H1 (cell line): Measurements from ENCODE around the gene NHEJ1. TPM values are rescaled to one million over a fixed set of nuclear protein-coding genes. Genes with fewer than 3 reads are reported as not detected.

Experiments
- CTCF ChIA-PET: fragments of 300-600 bp; sonication (Branson Sonifier 250); formaldehyde crosslinking; loops from one replicate; lab custom pipeline; 2021; ENCODE audit not compliant: partially characterized antibody; lab: Charles Lee
- POLR2A ChIA-PET: fragments of 300-600 bp; sonication (Branson Sonifier 250); formaldehyde crosslinking; loops from one replicate; lab custom pipeline; 2021; ENCODE audit warnings: inconsistent platforms; ENCODE audit not compliant: partially characterized antibody; lab: Charles Lee
- DNase-seq, 2 experiments: peaks; one replicate each; pipeline versions ENCODE4 v3.0.0 to v3.0.0-alpha.2; 2010 to 2022; ENCODE audit warnings: low spot score in 2 of 2, low read depth in 1 of 2, mixed read lengths in 1 of 2
- FAIRE-seq: peaks from 2 replicates; lab custom pipeline; 2011; peaks lifted over from hg19 to GRCh38; lab: Jason Lieb, UNC
- H2AFZ ChIP-seq: 2 replicates; pipeline ENCODE4 v1.8.1; 2012; ENCODE audit warnings: low read length, inconsistent platforms
- H2AK5ac ChIP-seq: 2 replicates; pipeline ENCODE4 v1.6.1; 2013; ENCODE audit warnings: low read depth, low read length
- H2BK120ac ChIP-seq: replicated peaks from 2 replicates; pipeline ENCODE3; 2013; ENCODE audit warnings: low read depth, low read length, inconsistent platforms
- H2BK12ac ChIP-seq: 2 replicates; pipeline ENCODE4 v1.6.1; 2013; ENCODE audit warnings: low read depth, low read length
- H2BK15ac ChIP-seq: 2 replicates; pipeline ENCODE4 v1.6.1; 2013; ENCODE audit warnings: low read length
- H2BK20ac ChIP-seq: 2 replicates; pipeline ENCODE4 v1.6.1; 2013; ENCODE audit warnings: low read length
- H2BK5ac ChIP-seq: 2 replicates; pipeline ENCODE4 v1.6.1; 2013; ENCODE audit warnings: low read depth, low read length
- H3K14ac ChIP-seq: 2 replicates; pipeline ENCODE4 v1.6.1; 2013; ENCODE audit warnings: inconsistent platforms; ENCODE audit not compliant: insufficient read length
- H3K18ac ChIP-seq: 2 replicates; pipeline ENCODE4 v1.6.1; 2013; ENCODE audit warnings: low read length; ENCODE audit errors: extremely low read depth
- H3K23ac ChIP-seq: 2 replicates; pipeline ENCODE4 v1.6.1; 2013; ENCODE audit warnings: inconsistent platforms; ENCODE audit not compliant: insufficient read length
- H3K23me2 ChIP-seq: 2 replicates; pipeline ENCODE4 v1.6.1; 2013; ENCODE audit warnings: low read depth, low read length
- H3K27ac ChIP-seq: 2 replicates; pipeline ENCODE4 v1.6.1; 2011; ENCODE audit warnings: low read depth, low read length, inconsistent platforms
- H3K27me3 ChIP-seq, 4 experiments: replicated peaks in 1 of 4; 1 replicate in 1 of 4; 2 replicates in 3 of 4; pipeline versions ENCODE4 v1.6.1 to v1.8.1; 2011 to 2013; ENCODE audit warnings: low read length in 3 of 4, mild to moderate bottlenecking in 3 of 4, inconsistent platforms in 2 of 4, mixed read lengths in 2 of 4, moderate library complexity in 1 of 4; ENCODE audit not compliant: control insufficient read depth in 3 of 4, insufficient read depth in 3 of 4; ENCODE audit errors: extremely low read depth in 1 of 4
- H3K36me3 ChIP-seq, 4 experiments: 2 replicates each; pipeline versions ENCODE4 v1.6.1 to v1.8.1; 2011 to 2013; ENCODE audit warnings: mild to moderate bottlenecking in 4 of 4, low read length in 3 of 4, moderate library complexity in 2 of 4, control low read depth in 1 of 4, inconsistent platforms in 1 of 4; ENCODE audit not compliant: insufficient read depth in 4 of 4, control insufficient read depth in 2 of 4
- H3K4ac ChIP-seq: replicated peaks from 2 replicates; pipeline ENCODE3; 2013; ENCODE audit warnings: low read length, low read depth, mixed read lengths, inconsistent platforms; ENCODE audit not compliant: insufficient read length
- H3K4me1 ChIP-seq, 4 experiments: replicated peaks in 1 of 4; 1 replicate in 1 of 4; 2 replicates in 3 of 4; pipeline versions ENCODE4 v1.6.1 to v1.8.1; 2011 to 2013; ENCODE audit warnings: low read length in 3 of 4, inconsistent platforms in 2 of 4, mixed read lengths in 1 of 4; ENCODE audit not compliant: insufficient read depth in 4 of 4, control insufficient read depth in 3 of 4
- H3K4me2 ChIP-seq, 2 experiments: 2 replicates each; pipeline versions ENCODE4 v1.6.1 to v1.8.1; 2011 to 2013; ENCODE audit warnings: low read depth in 2 of 2, low read length in 2 of 2, control low read depth in 1 of 2, inconsistent platforms in 1 of 2, mild to moderate bottlenecking in 1 of 2; ENCODE audit not compliant: insufficient read depth in 1 of 2
- H3K4me3 ChIP-seq, 4 experiments: fragments of 200-600, 300-600 bp in 1 of 4; sonication (generic), shearing (Covaris generic), sonication (Bioruptor Twin) in 1 of 4; 2 replicates each; pipeline versions ENCODE4 v1.5.1 to v1.8.1; 2011 to 2016; ENCODE audit warnings: low read length in 4 of 4, low read depth in 3 of 4, control low read depth in 2 of 4, inconsistent platforms in 2 of 4, mild to moderate bottlenecking in 2 of 4, mixed read lengths in 1 of 4, moderate library complexity in 1 of 4; ENCODE audit not compliant: insufficient read depth in 2 of 4; ENCODE audit errors: extremely low read depth in 1 of 4
- H3K56ac ChIP-seq: replicated peaks from 2 replicates; pipeline ENCODE3; 2013; ENCODE audit warnings: low read depth, mild to moderate bottlenecking, mixed read lengths, low read length, inconsistent platforms; ENCODE audit not compliant: insufficient read length
- H3K79me1 ChIP-seq: 2 replicates; pipeline ENCODE4 v1.6.1; 2013; ENCODE audit warnings: low read depth, low read length, control low read depth
- H3K79me2 ChIP-seq, 2 experiments: 2 replicates each; pipeline versions ENCODE4 v1.6.1 to v1.8.1; 2012 to 2013; ENCODE audit warnings: low read length in 2 of 2, mild to moderate bottlenecking in 2 of 2, inconsistent platforms in 1 of 2; ENCODE audit not compliant: insufficient read depth in 2 of 2, control insufficient read depth in 1 of 2
- H3K9ac ChIP-seq, 4 experiments: replicated peaks in 1 of 4; 1 replicate in 1 of 4; 2 replicates in 3 of 4; pipeline versions ENCODE4 v1.6.1 to v1.8.1; 2011 to 2013; ENCODE audit warnings: low read depth in 3 of 4, low read length in 3 of 4, control low read depth in 2 of 4, mild to moderate bottlenecking in 2 of 4, moderate library complexity in 2 of 4, inconsistent platforms in 1 of 4; ENCODE audit errors: extremely low read depth in 1 of 4
- H3K9me3 ChIP-seq, 2 experiments: 2 replicates each; pipeline versions ENCODE4 v1.6.1 to v1.8.1; 2012 to 2013; ENCODE audit warnings: mild to moderate bottlenecking in 2 of 2, moderate library complexity in 2 of 2, control low read depth in 1 of 2, inconsistent platforms in 1 of 2, low read depth in 1 of 2, low read length in 1 of 2, mixed read lengths in 1 of 2; ENCODE audit not compliant: insufficient read depth in 2 of 2
- H4K20me1 ChIP-seq, 2 experiments: replicated peaks in 1 of 2; 2 replicates each; pipeline versions ENCODE3 to v1.8.1; 2011 to 2013; ENCODE audit warnings: inconsistent platforms in 2 of 2, low read length in 2 of 2, mild to moderate bottlenecking in 1 of 2; ENCODE audit not compliant: insufficient read depth in 2 of 2, control insufficient read depth in 1 of 2
- H4K5ac ChIP-seq: 2 replicates; pipeline ENCODE4 v1.6.1; 2013; ENCODE audit warnings: low read length, low read depth, mixed read lengths, inconsistent platforms; ENCODE audit not compliant: insufficient read length
- H4K8ac ChIP-seq: 2 replicates; pipeline ENCODE4 v1.8.0; 2013; ENCODE audit warnings: mild to moderate bottlenecking, moderate library complexity, low read length, inconsistent platforms; ENCODE audit not compliant: insufficient read depth; ENCODE audit errors: extremely low read depth
- H4K91ac ChIP-seq: replicated peaks from 2 replicates; pipeline ENCODE3; 2013; ENCODE audit warnings: low read length, mixed read lengths, inconsistent platforms; ENCODE audit not compliant: insufficient read length
- ASH2L ChIP-seq: fragments of 200-600, 300-600 bp; sonication (generic); IDR thresholded peaks from one replicate; pipeline ENCODE4 v1.7.1; 2017; ENCODE audit warnings: low read length
- ATF3 ChIP-seq: IDR thresholded peaks from 2 replicates; pipeline ENCODE4 v1.6.1; 2011; ENCODE audit warnings: low read depth, mild to moderate bottlenecking, low read length; ENCODE audit not compliant: insufficient read depth
- CBX5 ChIP-seq: fragments of 300-800, 300-1000 bp; sonication (generic); IDR thresholded peaks from 2 replicates; pipeline ENCODE4 v1.7.1; 2016; ENCODE audit warnings: antibody characterized with exemption, low read length, low read depth
- CEBPB ChIP-seq: IDR thresholded peaks from 2 replicates; pipeline ENCODE4 v1.6.1; 2012; ENCODE audit warnings: low read depth, low read length
- CHD1 ChIP-seq: IDR thresholded peaks from 2 replicates; pipeline ENCODE4 v1.6.1; 2012; ENCODE audit warnings: low read depth, low read length, improper control_type of control experiment
- POLR2AphosphoS5 ChIP-seq: IDR thresholded peaks from 2 replicates; pipeline ENCODE4 v1.6.1; 2011; ENCODE audit warnings: low read depth, low read length
- RAD21 ChIP-seq, 2 experiments: IDR thresholded peaks in 1 of 2; conservative IDR thresholded peaks in 1 of 2; 2 replicates each; pipeline ENCODE4 v1.6.1; 2011; ENCODE audit warnings: low read depth in 2 of 2, low read length in 2 of 2, improper control_type of control experiment in 1 of 2, inconsistent platforms in 1 of 2, mild to moderate bottlenecking in 1 of 2, moderate library complexity in 1 of 2
- TAF7 ChIP-seq: optimal IDR thresholded peaks from 2 replicates; pipeline ENCODE3; 2011; ENCODE audit warnings: low read depth, mild to moderate bottlenecking, inconsistent platforms, low read length, moderate library complexity, borderline replicate concordance
- ZNF274 ChIP-seq: IDR thresholded peaks from 2 replicates; pipeline ENCODE4 v1.7.0; 2012; ENCODE audit warnings: low read length, borderline replicate concordance; ENCODE audit errors: extremely low read depth
- WGBS, 2 experiments: shearing (Covaris generic) in 1 of 2; methylation state at CpG; one replicate each; pipeline versions ENCODE4 v1.1.6 to v1.1.7; 2013 to 2015; ENCODE audit warnings: low lambda C conversion rate in 2 of 2, mixed read lengths in 2 of 2, inconsistent platforms in 1 of 2, low coverage in 1 of 2, missing lambda C conversion rate in 1 of 2; ENCODE audit not compliant: insufficient replicate concordance in 2 of 2, insufficient coverage in 1 of 2, insufficient read length in 1 of 2; ENCODE audit errors: extremely low coverage in 1 of 2, missing lambda C conversion rate in 1 of 2; 5-methylcytosine and 5-hydroxymethylcytosine counted together
- polyA plus RNA-seq, 7 experiments: library from polyadenylated mRNA; depleted of rRNA in 3 of 7; stranded (reverse) in 5 of 7; unstranded in 2 of 7; fragments of >200 nt in 5 of 7; fragments of 200-250 nt in 2 of 7; gene quantifications; 1 replicate in 5 of 7; 2 replicates in 1 of 7; 4 replicates in 1 of 7; pipeline versions ENCODE4 v1.2.1 to v1.2.3, GENCODE V29; 2011 to 2013; ENCODE audit warnings: missing spikeins in 2 of 7, mixed read lengths in 2 of 7
- total RNA-seq: library from RNA; stranded (reverse); fragmentation: NEBNext Ultra II Directional; extraction: Animal tissue kit (Norgen Biotek cat#: 25700); gene quantifications from 2 replicates; pipeline ENCODE4 v1.2.1, GENCODE V29; 2021

NHEJ1 gene
- total and polyA plus RNA-seq, 2 of the 8 experiments (the other 6 are each of a cell fraction or from before 2014, with no cell fraction given) = 22.7 to 24.1 TPM

- TF ChIP-seq TAF7 (no peak), ASH2L (no peak), ZNF274 (no peak), RAD21 (IDR thresholded peaks at IDR 0.05 in 1 of 2, conservative IDR thresholded peaks at IDR 0.05 in 1 of 2; ENCODE audit: low read depth in 2 of 2, low read length in 2 of 2) (no peak), CHD1 (no peak), POLR2AphosphoS5 (no peak), CBX5 (no peak), CEBPB (no peak), ATF3 (no peak)
- H3K4me2 ChIP-seq = no peak overlapping the region
Measured at GRCh38 chr2:219082332-219082958, 78.2 kb downstream of the NHEJ1 start.

More at GRCh38 chr2:219082332-219082958, 78.2 kb downstream of the NHEJ1 start:
- no peak overlapping the region for H3K4ac ChIP-seq
- no peak overlapping the region for H4K5ac ChIP-seq
- DNase-seq = no peak
- FAIRE-seq = no peak
- ChIA-PET POLR2A (no interaction called here), CTCF (interaction anchor here (0.6 to 62.8 kb wide), 9 partner anchors 9 to 102 kb away, joined by 3 to 1777 read pairs (median 5); no protein-coding TSS in a partner anchor)
- no peak overlapping the region for H2BK120ac ChIP-seq
- H3K14ac ChIP-seq = no peak overlapping the region
- H2AFZ ChIP-seq = no peak overlapping the region
- 74% methylated on average over 5 of the region's 5 CpGs; no CpG with 5 or more reads in 1 of the 2 experiments for WGBS, 2 experiments
- no peaks in the 10 kb centered on the region for H3K36me3 ChIP-seq
- H4K91ac ChIP-seq = no peak overlapping the region
- H2BK12ac ChIP-seq = no peak overlapping the region
- no peaks in the 10 kb centered on the region for H3K23me2 ChIP-seq
- H3K9ac ChIP-seq = no peak overlapping the region
- no peak overlapping the region for H2BK5ac ChIP-seq
- no peak overlapping the region for H3K4me3 ChIP-seq
- no peak overlapping the region for H3K27ac ChIP-seq
- no peaks in the 10 kb centered on the region for H3K27me3 ChIP-seq
- no peak overlapping the region for H2BK15ac ChIP-seq
- no peak overlapping the region for H2AK5ac ChIP-seq
- peaks cover 0 to 6% of the 10 kb centered on the region in 2 experiments for H4K20me1 ChIP-seq
- no peaks in the 10 kb centered on the region for H3K79me2 ChIP-seq
- no peak overlapping the region for H3K18ac ChIP-seq
- H3K9me3 ChIP-seq = no peaks in the 10 kb centered on the region
- no peak overlapping the region for H4K8ac ChIP-seq
- H2BK20ac ChIP-seq = no peak overlapping the region
- H3K4me1 ChIP-seq = no peaks in the 10 kb centered on the region
- no peaks in the 10 kb centered on the region for H3K79me1 ChIP-seq
- H3K56ac ChIP-seq = no peak overlapping the region
- H3K23ac ChIP-seq = no peak overlapping the region
